ENCODE data around the gene ZFP90. TPM values are rescaled to one million over a fixed set of nuclear protein-coding genes. Genes with fewer than 3 reads are reported as not detected.

The ZFP90 gene
- total and polyA plus RNA-seq, 9 of the 15 experiments (the other 6 are each of a cell fraction or from before 2014, with no cell fraction given), result 0.66 to 2.9 (median 2.3) TPM

GRCh38 chr16:68538880-68539701 is at the start of gene ZFP90 (continued):
- TF ChIP-seq NKRF (IDR thresholded peaks at IDR 0.05; ENCODE audit: borderline replicate concordance) (no peak), PML (IDR thresholded peaks at IDR 0.05; ENCODE audit: low read length) (no peak), CHD2 (IDR thresholded peaks at IDR 0.05; ENCODE audit: low read depth, low read length) (no peak), HDAC6 (IDR thresholded peaks at IDR 0.05; ENCODE audit: low read depth, low read length) (no peak), TAF1 (IDR thresholded peaks at IDR 0.05; ENCODE audit: control insufficient read depth, extremely low read depth, insufficient read depth, low read length, severe bottlenecking) (peak; percentile 42), HCFC1 (IDR thresholded peaks at IDR 0.05; ENCODE audit: low read depth, low read length) (peak; percentile 88), POLR2G (IDR thresholded peaks at IDR 0.05; ENCODE audit: low read depth, low read length) (peak; percentile 85), TEAD1 (CRISPR knock-in tag; IDR thresholded peaks at IDR 0.05) (no peak), CXXC5 (CRISPR knock-in tag; IDR thresholded peaks at IDR 0.05) (peak; percentile 77), ZNF76 (CRISPR knock-in tag; IDR thresholded peaks at IDR 0.05; ENCODE audit: borderline replicate concordance) (no peak), HDGF (IDR thresholded peaks at IDR 0.05) (no peak), LARP7 (IDR thresholded peaks at IDR 0.05) (no peak)
- TF ChIP-seq, protein P1, sequence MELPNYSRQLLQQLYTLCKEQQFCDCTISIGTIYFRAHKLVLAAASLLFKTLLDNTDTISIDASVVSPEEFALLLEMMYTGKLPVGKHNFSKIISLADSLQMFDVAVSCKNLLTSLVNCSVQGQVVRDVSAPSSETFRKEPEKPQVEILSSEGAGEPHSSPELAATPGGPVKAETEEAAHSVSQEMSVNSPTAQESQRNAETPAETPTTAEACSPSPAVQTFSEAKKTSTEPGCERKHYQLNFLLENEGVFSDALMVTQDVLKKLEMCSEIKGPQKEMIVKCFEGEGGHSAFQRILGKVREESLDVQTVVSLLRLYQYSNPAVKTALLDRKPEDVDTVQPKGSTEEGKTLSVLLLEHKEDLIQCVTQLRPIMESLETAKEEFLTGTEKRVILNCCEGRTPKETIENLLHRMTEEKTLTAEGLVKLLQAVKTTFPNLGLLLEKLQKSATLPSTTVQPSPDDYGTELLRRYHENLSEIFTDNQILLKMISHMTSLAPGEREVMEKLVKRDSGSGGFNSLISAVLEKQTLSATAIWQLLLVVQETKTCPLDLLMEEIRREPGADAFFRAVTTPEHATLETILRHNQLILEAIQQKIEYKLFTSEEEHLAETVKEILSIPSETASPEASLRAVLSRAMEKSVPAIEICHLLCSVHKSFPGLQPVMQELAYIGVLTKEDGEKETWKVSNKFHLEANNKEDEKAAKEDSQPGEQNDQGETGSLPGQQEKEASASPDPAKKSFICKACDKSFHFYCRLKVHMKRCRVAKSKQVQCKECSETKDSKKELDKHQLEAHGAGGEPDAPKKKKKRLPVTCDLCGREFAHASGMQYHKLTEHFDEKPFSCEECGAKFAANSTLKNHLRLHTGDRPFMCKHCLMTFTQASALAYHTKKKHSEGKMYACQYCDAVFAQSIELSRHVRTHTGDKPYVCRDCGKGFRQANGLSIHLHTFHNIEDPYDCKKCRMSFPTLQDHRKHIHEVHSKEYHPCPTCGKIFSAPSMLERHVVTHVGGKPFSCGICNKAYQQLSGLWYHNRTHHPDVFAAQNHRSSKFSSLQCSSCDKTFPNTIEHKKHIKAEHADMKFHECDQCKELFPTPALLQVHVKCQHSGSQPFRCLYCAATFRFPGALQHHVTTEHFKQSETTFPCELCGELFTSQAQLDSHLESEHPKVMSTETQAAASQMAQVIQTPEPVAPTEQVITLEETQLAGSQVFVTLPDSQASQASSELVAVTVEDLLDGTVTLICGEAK (IDR thresholded peaks at IDR 0.05), result peak; percentile 32; the same call in 1 of the 2 replicates
- TF ChIP-seq, protein P1 (CRISPR knock-in tag; IDR thresholded peaks at IDR 0.05), result no peak
- TF ChIP-seq, protein P2, sequence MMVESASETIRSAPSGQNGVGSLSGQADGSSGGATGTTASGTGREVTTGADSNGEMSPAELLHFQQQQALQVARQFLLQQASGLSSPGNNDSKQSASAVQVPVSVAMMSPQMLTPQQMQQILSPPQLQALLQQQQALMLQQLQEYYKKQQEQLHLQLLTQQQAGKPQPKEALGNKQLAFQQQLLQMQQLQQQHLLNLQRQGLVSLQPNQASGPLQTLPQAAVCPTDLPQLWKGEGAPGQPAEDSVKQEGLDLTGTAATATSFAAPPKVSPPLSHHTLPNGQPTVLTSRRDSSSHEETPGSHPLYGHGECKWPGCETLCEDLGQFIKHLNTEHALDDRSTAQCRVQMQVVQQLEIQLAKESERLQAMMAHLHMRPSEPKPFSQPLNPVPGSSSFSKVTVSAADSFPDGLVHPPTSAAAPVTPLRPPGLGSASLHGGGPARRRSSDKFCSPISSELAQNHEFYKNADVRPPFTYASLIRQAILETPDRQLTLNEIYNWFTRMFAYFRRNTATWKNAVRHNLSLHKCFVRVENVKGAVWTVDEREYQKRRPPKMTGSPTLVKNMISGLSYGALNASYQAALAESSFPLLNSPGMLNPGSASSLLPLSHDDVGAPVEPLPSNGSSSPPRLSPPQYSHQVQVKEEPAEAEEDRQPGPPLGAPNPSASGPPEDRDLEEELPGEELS (CRISPR knock-in tag; IDR thresholded peaks at IDR 0.05; ENCODE audit: borderline replicate concordance), result no peak

Measured in K562 (cell line).